Measurements from ENCODE around the gene LRRC3B.

DNA sequence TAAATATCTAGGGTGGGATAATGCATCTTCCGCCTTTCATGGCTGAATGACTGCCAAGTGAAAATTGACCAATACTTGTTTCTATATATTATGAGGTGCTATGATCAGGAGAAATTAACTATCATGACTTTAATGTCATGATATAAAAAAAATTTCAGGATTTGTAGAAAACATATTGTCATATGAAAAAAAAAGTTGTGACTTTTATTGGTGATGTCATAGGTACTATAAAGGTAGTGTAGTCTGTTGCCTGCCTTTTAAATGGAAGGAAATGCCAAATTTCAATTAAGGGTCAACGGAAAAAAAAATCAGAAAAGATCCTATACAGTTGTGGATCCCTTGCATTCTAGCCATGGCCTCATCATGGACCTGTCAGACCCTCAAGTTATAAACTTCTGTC is 15.5 kb downstream of the LRRC3B start:
- TF ChIP-seq TAF1 (IDR thresholded peaks at IDR 0.05; ENCODE audit: borderline replicate concordance, low read depth, low read length) (no peak), POLR2A (IDR thresholded peaks at IDR 0.05; ENCODE audit: low read depth, low read length) (no peak), POLR2AphosphoS5 (IDR thresholded peaks at IDR 0.05; ENCODE audit: low read depth, low read length) (no peak)
